Neural cell (in vitro differentiated cells): ENCODE measurements around the gene NPIPA1. TPM values are rescaled to one million over a fixed set of nuclear protein-coding genes. Genes with fewer than 3 reads are reported as not detected.
"Not testable (repeated sequence)": the region's sequence is repeated elsewhere in the genome, so short reads cannot be mapped to it uniquely, and the experiment has no call there.

ENCODE experiments used
- H2AFZ ChIP-seq: fragments of 200-600, 300-800 bp; sonication (generic), shearing (Covaris generic); 2 replicates; pipeline ENCODE4 v1.6.0; 2014; ENCODE audit warnings: low read depth, mild to moderate bottlenecking, antibody characterized with exemption, low read length, moderate library complexity
- H3F3A ChIP-seq: fragments of 200-600 bp; shearing (Covaris generic); 2 replicates; pipeline ENCODE4 v1.6.1; 2016; ENCODE audit warnings: mild to moderate bottlenecking, moderate library complexity, mixed read lengths, antibody characterized with exemption, low read length; ENCODE audit not compliant: insufficient read depth, poor library complexity, severe bottlenecking
- H3K27ac ChIP-seq: fragments of 200-600, 300-800 bp; sonication (generic), shearing (Covaris generic); 2 replicates; pipeline ENCODE4 v1.5.1; 2014; ENCODE audit warnings: mild to moderate bottlenecking, low read length, moderate library complexity
- H3K27me3 ChIP-seq: fragments of 300-800, 200-600 bp; sonication (generic), shearing (Covaris generic); 2 replicates; pipeline ENCODE4 v1.6.0; 2014; ENCODE audit warnings: mild to moderate bottlenecking, low read depth, low read length, moderate library complexity; ENCODE audit not compliant: insufficient read depth
- H3K36me3 ChIP-seq: fragments of 300-800, 200-600 bp; sonication (generic), shearing (Covaris generic); 2 replicates; pipeline ENCODE4 v1.5.1; 2014; ENCODE audit warnings: mild to moderate bottlenecking, antibody characterized with exemption, low read length, moderate library complexity; ENCODE audit not compliant: insufficient read depth
- H3K4me2 ChIP-seq: fragments of 300-800, 200-600 bp; sonication (generic), shearing (Covaris generic); 2 replicates; pipeline ENCODE4 v1.6.0; 2014; ENCODE audit warnings: mild to moderate bottlenecking, low read length
- H3K4me3 ChIP-seq: fragments of 300-800, 200-600 bp; sonication (generic), shearing (Covaris generic); 2 replicates; pipeline ENCODE4 v1.5.1; 2014; ENCODE audit warnings: mild to moderate bottlenecking, low read length, moderate library complexity
- H3K79me2 ChIP-seq: fragments of 200-600 bp; shearing (Covaris generic); replicated peaks from 2 replicates; pipeline ENCODE4 v1.6.0; 2014; ENCODE audit warnings: mild to moderate bottlenecking, low read length, moderate library complexity; ENCODE audit not compliant: insufficient read depth
- H3K9ac ChIP-seq: fragments of 300-800, 200-600 bp; sonication (generic), shearing (Covaris generic); 2 replicates; pipeline ENCODE4 v1.6.1; 2016; ENCODE audit warnings: mild to moderate bottlenecking, low read length, mixed read lengths
- H3K9me2 ChIP-seq: fragments of 200-600 bp; shearing (Covaris generic); 2 replicates; pipeline ENCODE4 v1.6.1; 2016; ENCODE audit warnings: mild to moderate bottlenecking, low read length, mixed read lengths; ENCODE audit not compliant: insufficient read depth
- H3K9me3 ChIP-seq: fragments of 200-600, 300-800 bp; sonication (generic), shearing (Covaris generic); 2 replicates; pipeline ENCODE4 v1.6.1; 2016; ENCODE audit warnings: mild to moderate bottlenecking, mixed run types, low read length, moderate library complexity, mixed read lengths
- H4K20me1 ChIP-seq: fragments of 200-600 bp; shearing (Covaris generic); 2 replicates; pipeline ENCODE4 v1.6.1; 2016; ENCODE audit warnings: mild to moderate bottlenecking, mixed run types; ENCODE audit not compliant: insufficient read depth
- polyA plus RNA-seq: library from polyadenylated mRNA; depleted of rRNA; stranded (reverse); fragments of >200 nt; gene quantifications from 2 replicates; pipeline ENCODE4 v1.2.3, GENCODE V29; 2014

The NPIPA1 gene
- polyA plus RNA-seq, 1 donor from 2014 or later = 124 TPM

DNA sequence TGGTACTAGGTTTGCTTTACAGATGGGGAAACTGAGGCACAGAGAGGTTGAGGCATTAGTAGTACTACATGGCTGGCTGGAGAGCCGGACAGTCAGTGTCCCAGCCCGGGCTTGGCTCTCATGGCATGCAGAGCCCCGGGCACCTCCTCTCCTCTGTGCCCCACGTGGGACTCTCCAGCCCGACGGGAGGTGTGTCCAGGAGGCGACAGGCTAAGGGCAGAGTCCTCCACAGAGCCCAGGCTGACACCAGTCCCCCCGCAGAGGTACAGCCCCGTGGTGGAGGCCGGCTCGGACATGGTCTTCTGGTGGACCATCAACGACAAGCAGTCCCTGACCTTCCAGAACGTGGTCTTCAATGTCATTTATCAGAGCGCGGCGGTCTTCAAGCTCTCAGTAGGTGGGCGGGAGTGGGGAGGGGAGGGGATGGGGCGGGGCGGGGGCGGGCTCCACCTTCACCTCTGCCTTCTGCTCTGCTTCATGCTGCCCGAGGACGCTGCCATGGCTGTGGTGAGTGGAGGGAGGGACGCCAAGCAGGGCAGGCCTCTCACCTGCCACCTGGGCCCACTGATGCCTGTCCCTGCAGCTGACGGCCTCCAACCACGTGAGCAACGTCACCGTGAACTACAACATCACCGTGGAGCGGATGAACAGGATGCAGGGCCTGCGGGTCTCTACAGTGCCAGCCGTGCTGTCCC is 13.7 kb upstream of the NPIPA1 start:
- not testable (repeated sequence) for H2AFZ ChIP-seq, H4K20me1 ChIP-seq, H3K9me2 ChIP-seq, H3K27me3 ChIP-seq, H3K27ac ChIP-seq, H3K9ac ChIP-seq, H3K36me3 ChIP-seq, H3K4me2 ChIP-seq, H3K4me3 ChIP-seq, H3K79me2 ChIP-seq, H3K9me3 ChIP-seq, H3F3A ChIP-seq

GRCh38 chr16:14924359-14924758 is 12.9 kb upstream of the NPIPA1 start:
- not testable (repeated sequence) for H2AFZ ChIP-seq, H3K79me2 ChIP-seq, H3F3A ChIP-seq, H3K9me3 ChIP-seq, H4K20me1 ChIP-seq, H3K36me3 ChIP-seq, H3K9ac ChIP-seq, H3K9me2 ChIP-seq, H3K4me3 ChIP-seq, H3K4me2 ChIP-seq, H3K27me3 ChIP-seq, H3K27ac ChIP-seq

- not testable (repeated sequence) for H3K27me3 ChIP-seq, H2AFZ ChIP-seq, H3K9me2 ChIP-seq, H3F3A ChIP-seq, H3K27ac ChIP-seq, H3K9me3 ChIP-seq, H3K79me2 ChIP-seq, H3K9ac ChIP-seq, H4K20me1 ChIP-seq, H3K4me2 ChIP-seq, H3K36me3 ChIP-seq, H3K4me3 ChIP-seq
These were observed 12.3 kb upstream of the NPIPA1 start for GRCh38 chr16:14924982-14925381.

DNA sequence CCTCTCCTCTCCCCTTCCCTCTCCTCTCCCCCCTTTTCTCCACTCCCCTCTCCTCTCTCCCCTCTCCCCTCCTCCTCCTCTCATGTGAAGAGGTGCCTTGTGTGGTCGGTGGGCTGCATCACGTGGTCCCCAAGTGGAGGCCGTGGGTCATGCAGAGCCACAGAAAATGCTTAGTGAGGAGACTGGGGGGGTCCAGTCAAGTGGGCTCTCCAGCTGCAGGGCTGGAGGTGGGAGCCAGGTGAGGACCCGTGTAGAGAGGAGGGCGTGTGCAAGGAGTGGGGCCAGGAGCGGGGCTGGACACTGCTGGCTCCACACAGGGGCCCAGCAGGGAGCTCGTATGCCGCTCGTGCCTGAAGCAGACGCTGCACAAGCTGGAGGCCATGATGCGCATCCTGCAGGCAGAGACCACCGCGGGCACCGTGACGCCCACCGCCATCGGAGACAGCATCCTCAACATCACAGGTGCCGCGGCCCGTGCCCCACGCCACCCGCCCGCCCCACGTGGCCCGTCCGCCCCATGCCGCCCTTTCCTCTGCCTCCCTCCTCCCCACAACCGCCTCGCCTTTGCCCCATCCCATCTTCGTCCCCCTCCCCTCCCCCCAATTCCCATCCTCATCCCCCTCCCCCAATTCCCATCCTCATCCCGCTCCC is 9.1 kb upstream of the NPIPA1 start:
- H3K27me3 ChIP-seq, H3K79me2 ChIP-seq, H3K4me3 ChIP-seq, H3K27ac ChIP-seq, H3K9me2 ChIP-seq, H3F3A ChIP-seq, H4K20me1 ChIP-seq, H3K4me2 ChIP-seq, H2AFZ ChIP-seq, H3K9ac ChIP-seq, H3K9me3 ChIP-seq, H3K36me3 ChIP-seq: not testable (repeated sequence)

GRCh38 chr16:14929176-14929575 is 8.1 kb upstream of the NPIPA1 start:
- H3K9me2 ChIP-seq, H3F3A ChIP-seq: not testable (repeated sequence)

DNA sequence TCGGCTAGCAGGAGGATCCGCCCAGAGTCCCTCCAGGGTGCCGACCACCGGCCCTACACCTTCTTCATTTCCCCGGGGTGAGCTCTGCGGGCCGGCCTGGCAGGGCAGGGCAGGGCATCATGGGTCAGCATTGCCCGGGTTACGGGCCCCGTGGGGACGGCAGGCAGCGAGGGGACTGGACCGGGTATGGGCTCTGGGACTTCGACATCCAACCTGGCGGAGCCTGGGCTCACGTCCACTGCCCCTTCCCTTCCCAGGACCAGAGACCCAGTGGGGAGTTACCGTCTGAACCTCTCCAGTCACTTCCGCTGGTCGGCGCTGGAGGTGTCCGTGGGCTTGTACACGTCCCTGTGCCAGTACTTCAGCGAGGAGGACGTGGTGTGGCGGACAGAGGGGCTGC is 7.0 kb upstream of the NPIPA1 start:
- not testable (repeated sequence) for H3K9ac ChIP-seq, H3F3A ChIP-seq, H3K27ac ChIP-seq, H3K9me2 ChIP-seq, H3K4me3 ChIP-seq, H3K36me3 ChIP-seq, H3K4me2 ChIP-seq, H3K27me3 ChIP-seq, H3K79me2 ChIP-seq, H3K9me3 ChIP-seq, H2AFZ ChIP-seq, H4K20me1 ChIP-seq

More at GRCh38 chr16:14929176-14929575, 8.1 kb upstream of the NPIPA1 start:
- H2AFZ ChIP-seq, H3K36me3 ChIP-seq, H4K20me1 ChIP-seq, H3K4me2 ChIP-seq, H3K27ac ChIP-seq, H3K4me3 ChIP-seq, H3K27me3 ChIP-seq, H3K9me3 ChIP-seq, H3K9ac ChIP-seq, H3K79me2 ChIP-seq: not testable (repeated sequence)

GRCh38 chr16:14930971-14931370 is 6.3 kb upstream of the NPIPA1 start:
- H2AFZ ChIP-seq, H3K79me2 ChIP-seq, H3K27ac ChIP-seq, H3K4me2 ChIP-seq, H3K4me3 ChIP-seq, H3K9me3 ChIP-seq, H3K27me3 ChIP-seq, H3K9ac ChIP-seq, H4K20me1 ChIP-seq, H3K9me2 ChIP-seq, H3K36me3 ChIP-seq, H3F3A ChIP-seq: not testable (repeated sequence)
